Naive thymus-derived CD8-positive, alpha-beta T cell (primary cell): ENCODE data around the gene FNDC7. TPM values are rescaled to one million over a fixed set of nuclear protein-coding genes. Genes with fewer than 3 reads are reported as not detected.

ENCODE experiments used
- ATAC-seq, 2 donors: fragments of 150-1000 bp; cut with Tn5 transposase in 1 of 2; sonication (Bioruptor Pico), chemical (Tn5 transposase) in 1 of 2; 1 replicate in 1 of 2; 2 replicates in 1 of 2; pipeline ENCODE4 v1.10.0; 2021; ENCODE audit warnings: mild to moderate bottlenecking in 2 of 2, moderate library complexity in 2 of 2
- POLR2A ChIA-PET: fragments of 350-600 bp; sonication (Branson Sonifier 250); formaldehyde crosslinking; loops from one replicate; lab custom pipeline; 2021; ENCODE audit warnings: antibody characterized with exemption; lab: Charles Lee
- DNase-seq, 10 donors: peaks; one replicate each; pipeline versions ENCODE4 v3.0.0 to v3.0.0-alpha.2; 2020 to 2022
- H3K27ac Mint-ChIP-seq, 10 donors: one replicate each; pipeline ENCODE4 v1.8.0; 2020 to 2022; ENCODE audit warnings: mild to moderate bottlenecking in 10 of 10, mixed read lengths in 10 of 10, moderate library complexity in 4 of 10, inconsistent platforms in 1 of 10
- H3K27me3 Mint-ChIP-seq, 5 donors: one replicate each; pipeline ENCODE4 v1.8.0; 2021 to 2022; ENCODE audit warnings: mixed read lengths in 5 of 5
- H3K36me3 Mint-ChIP-seq, 3 donors: one replicate each; pipeline ENCODE4 v1.8.0; 2020 to 2022; ENCODE audit warnings: mixed read lengths in 3 of 3, mild to moderate bottlenecking in 2 of 3, inconsistent platforms in 1 of 3
- H3K4me1 Mint-ChIP-seq, 4 donors: one replicate each; pipeline ENCODE4 v1.8.0; 2021 to 2022; ENCODE audit warnings: mixed read lengths in 4 of 4
- H3K4me3 Mint-ChIP-seq, 10 donors: one replicate each; pipeline ENCODE4 v1.8.0; 2020 to 2022; ENCODE audit warnings: mild to moderate bottlenecking in 10 of 10, mixed read lengths in 10 of 10, moderate library complexity in 6 of 10, inconsistent platforms in 1 of 10
- H3K9me3 Mint-ChIP-seq, 9 donors: one replicate each; pipeline ENCODE4 v1.8.0; 2020 to 2022; ENCODE audit warnings: mixed read lengths in 9 of 9, mild to moderate bottlenecking in 3 of 9, inconsistent platforms in 1 of 9, moderate library complexity in 1 of 9
- polyA plus RNA-seq, 3 donors: library from polyadenylated mRNA; unstranded; fragments of 300-500 nt; fragmentation: Illumina TruSeq; gene quantifications; one replicate each; pipeline ENCODE4 v1.2.3, GENCODE V29; 2021
- total RNA-seq, 8 experiments: library from RNA in 2 of 8; stranded (reverse) in 2 of 8; gene quantifications; one replicate each; pipeline ENCODE4 v1.2.3 and lab custom pipeline; 2021 to 2026

The FNDC7 gene
- total and polyA plus RNA-seq, 5 experiments from 2014 or later: 0.22 to 0.34 TPM; not detected in 3

- Mint-ChIP-seq H3K4me3 (no peak overlapping the region), H3K36me3 (peaks cover 41 to 96% (median 89%) of the 10 kb centered on the region in 3 donors), H3K27me3 (no peaks in the 10 kb centered on the region), H3K4me1 (no peaks in the 10 kb centered on the region), H3K9me3 (peaks cover 17 to 46% (median 23%) of the 10 kb centered on the region in 9 donors), H3K27ac (no peak overlapping the region)
- POLR2A ChIA-PET: no interaction called here
- no peak for DNase-seq
- ATAC-seq: no peak
Observed at GRCh38 chr1:108785880-108786279, 73.2 kb downstream of the FNDC7 start.

- DNase-seq: no peak
- H3K4me3 Mint-ChIP-seq: no peak overlapping the region
- ATAC-seq: no peak
- H3K27ac Mint-ChIP-seq: no peak overlapping the region
- no peaks in the 10 kb centered on the region for H3K4me1 Mint-ChIP-seq
- H3K27me3 Mint-ChIP-seq: no peaks in the 10 kb centered on the region
- POLR2A ChIA-PET: no interaction called here
- peaks cover 6 to 34% (median 16%) of the 10 kb centered on the region in 9 donors for H3K9me3 Mint-ChIP-seq
- peaks cover 34 to 95% (median 69%) of the 10 kb centered on the region in 3 donors for H3K36me3 Mint-ChIP-seq
Observed at GRCh38 chr1:108791790-108792189, 79.1 kb downstream of the FNDC7 start.

Other genes starting within 250 kb of the FNDC7 start
- gene EEIG2, start 152.8 kb upstream of the FNDC7 start, total RNA-seq: 10 to 100 TPM; 10.3 to 12.1 TPM
- 1 to 10 TPM in 1 of 3 donors, under 1 TPM in 2; 0.48 to 2.4 (median 0.75) TPM for gene EEIG2, start 152.8 kb upstream of the FNDC7 start, polyA plus RNA-seq
- 10 to 100 TPM; 24.8 to 27.6 TPM for gene HENMT1, start 51.8 kb upstream of the FNDC7 start, total RNA-seq
- gene HENMT1, start 51.8 kb upstream of the FNDC7 start, polyA plus RNA-seq: 10 to 100 TPM; 38.1 to 53.8 (median 42.4) TPM
- 100 to 1,000 TPM; 146 TPM for gene PRPF38B, start 20.6 kb upstream of the FNDC7 start, total RNA-seq
- gene PRPF38B, start 20.6 kb upstream of the FNDC7 start, polyA plus RNA-seq: 10 to 100 TPM; 18.9 to 21.7 (median 19.1) TPM
- gene STXBP3, start 33.8 kb downstream of the FNDC7 start, total RNA-seq: 10 to 100 TPM; 72.5 to 83.6 TPM
- gene STXBP3, start 33.8 kb downstream of the FNDC7 start, polyA plus RNA-seq: 10 to 100 TPM; 39.8 to 46.1 (median 43.6) TPM
- not detected for gene AKNAD1, start 144.2 kb downstream of the FNDC7 start, total RNA-seq
- not detected for gene AKNAD1, start 144.2 kb downstream of the FNDC7 start, polyA plus RNA-seq
- gene GPSM2, start 164.1 kb downstream of the FNDC7 start, total RNA-seq: 1 to 10 TPM in 1 of 2 experiments, under 1 TPM in 1; 0.88 to 2.3 TPM
- under 1 TPM; 0.33 to 0.59 (median 0.58) TPM for gene GPSM2, start 164.1 kb downstream of the FNDC7 start, polyA plus RNA-seq